ENCODE results near the gene SDSL.

DNA sequence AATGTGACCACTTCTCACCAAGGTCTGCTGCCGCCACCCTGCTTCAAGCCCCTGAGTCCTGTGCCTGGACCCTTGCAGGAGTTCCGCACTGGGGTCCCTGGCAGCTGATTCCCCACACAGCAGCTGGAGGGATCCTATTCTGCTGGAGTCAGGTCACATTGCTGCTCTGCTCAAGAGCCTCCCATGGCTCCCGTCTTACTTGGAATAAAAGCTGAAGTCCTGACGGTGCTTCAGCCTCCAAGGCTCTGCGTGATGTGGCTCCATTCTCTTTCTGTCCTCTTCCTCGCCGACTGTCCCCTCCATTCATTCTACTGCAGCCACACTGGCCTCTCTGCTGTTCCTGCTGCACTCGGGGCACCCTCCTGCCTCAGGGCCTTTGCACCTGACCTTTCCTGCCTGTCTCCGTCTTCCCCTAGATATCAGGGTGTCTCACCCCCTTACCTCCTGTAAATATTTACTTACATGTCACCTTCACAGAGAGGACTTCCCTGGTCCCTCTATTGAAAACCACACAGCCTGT lies 7.6 kb upstream of the SDSL start:
- TF ChIP-seq POLR2A (IDR thresholded peaks at IDR 0.05), result no peak
- TF ChIP-seq, protein P1, sequence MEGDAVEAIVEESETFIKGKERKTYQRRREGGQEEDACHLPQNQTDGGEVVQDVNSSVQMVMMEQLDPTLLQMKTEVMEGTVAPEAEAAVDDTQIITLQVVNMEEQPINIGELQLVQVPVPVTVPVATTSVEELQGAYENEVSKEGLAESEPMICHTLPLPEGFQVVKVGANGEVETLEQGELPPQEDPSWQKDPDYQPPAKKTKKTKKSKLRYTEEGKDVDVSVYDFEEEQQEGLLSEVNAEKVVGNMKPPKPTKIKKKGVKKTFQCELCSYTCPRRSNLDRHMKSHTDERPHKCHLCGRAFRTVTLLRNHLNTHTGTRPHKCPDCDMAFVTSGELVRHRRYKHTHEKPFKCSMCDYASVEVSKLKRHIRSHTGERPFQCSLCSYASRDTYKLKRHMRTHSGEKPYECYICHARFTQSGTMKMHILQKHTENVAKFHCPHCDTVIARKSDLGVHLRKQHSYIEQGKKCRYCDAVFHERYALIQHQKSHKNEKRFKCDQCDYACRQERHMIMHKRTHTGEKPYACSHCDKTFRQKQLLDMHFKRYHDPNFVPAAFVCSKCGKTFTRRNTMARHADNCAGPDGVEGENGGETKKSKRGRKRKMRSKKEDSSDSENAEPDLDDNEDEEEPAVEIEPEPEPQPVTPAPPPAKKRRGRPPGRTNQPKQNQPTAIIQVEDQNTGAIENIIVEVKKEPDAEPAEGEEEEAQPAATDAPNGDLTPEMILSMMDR (IDR thresholded peaks at IDR 0.05), result no peak
